ENCODE results near the gene RPL34.
"Not testable (repeated sequence)": the region's sequence is repeated elsewhere in the genome, so short reads cannot be mapped to it uniquely, and the experiment has no call there.

Gene RPL34

GRCh38 chr4:108620101-108620932 lies at the start of gene RPL34:
Gene RPL34 (plus strand): TSS chr4:108620576. CDS start chr4:108621960, 1,384 bp downstream.
- DNase-seq (ENCODE audit: low read depth, low spot score), result peak; percentile 93
- H3K27ac ChIP-seq, result peak within 1 kb of the TSS; percentile 82

- no peak for DNase-seq (ENCODE audit: low read depth, low spot score)
Measured at GRCh38 chr4:108570993-108571569, 49.3 kb upstream of the RPL34 start.

DNA sequence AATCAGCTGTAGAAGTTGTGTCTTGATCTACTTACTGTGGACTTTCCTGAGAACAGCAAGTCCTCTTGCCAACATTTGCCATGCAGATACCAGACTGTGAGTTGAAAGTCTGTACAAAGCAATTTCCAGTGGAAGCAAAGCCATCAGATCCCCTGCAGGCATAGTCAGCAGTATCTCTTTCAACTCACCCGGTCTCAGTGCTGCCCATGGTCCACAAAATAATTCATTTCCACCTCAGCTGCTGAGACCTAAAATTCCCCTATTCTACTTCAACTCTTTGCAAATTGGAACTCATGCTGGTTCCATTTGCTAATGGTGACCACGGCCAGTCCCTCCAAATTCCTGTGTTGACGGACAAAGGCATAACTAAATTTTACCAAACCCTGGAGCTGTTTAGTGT lies 46.0 kb upstream of the RPL34 start:
- no peak for DNase-seq (ENCODE audit: low read depth, low spot score)
- H3K27ac ChIP-seq, result no peak overlapping the region

More at GRCh38 chr4:108570993-108571569, 49.3 kb upstream of the RPL34 start:
- no peak overlapping the region for H3K27ac ChIP-seq

- no peak overlapping the region for H3K27ac ChIP-seq
- no peak for DNase-seq (ENCODE audit: low read depth, low spot score)
Measured at GRCh38 chr4:108581083-108581482, 39.3 kb upstream of the RPL34 start.

GRCh38 chr4:108586778-108587177 lies 33.6 kb upstream of the RPL34 start:
- no peak for DNase-seq (ENCODE audit: low read depth, low spot score)
- H3K27ac ChIP-seq, result no peak overlapping the region

GRCh38 chr4:108588878-108589277 lies 31.5 kb upstream of the RPL34 start:
- no peak overlapping the region for H3K27ac ChIP-seq
- DNase-seq (ENCODE audit: low read depth, low spot score), result no peak

- no peak overlapping the region for H3K27ac ChIP-seq
- DNase-seq (ENCODE audit: low read depth, low spot score), result no peak
Measured at GRCh38 chr4:108589961-108590360, 30.4 kb upstream of the RPL34 start.

DNA sequence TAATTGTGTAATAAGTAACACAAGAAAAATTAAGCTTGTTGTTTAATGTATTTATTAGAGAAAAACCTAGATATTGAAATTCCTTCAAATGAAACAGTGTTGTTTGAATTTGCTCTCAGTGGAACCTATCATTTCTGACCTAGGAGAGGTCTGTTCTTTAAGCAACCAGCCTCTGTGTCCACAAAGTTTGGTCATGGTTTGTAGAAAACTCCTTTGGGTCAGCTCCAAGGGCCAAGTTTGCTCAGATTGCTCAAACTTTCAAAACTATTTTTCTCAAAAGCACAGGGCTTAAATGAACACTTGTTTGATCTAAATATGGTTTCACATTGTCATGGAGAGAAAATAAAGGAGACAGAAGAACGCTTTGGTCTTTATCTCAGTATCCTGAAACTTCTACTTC lies 29.6 kb upstream of the RPL34 start:
- no peak overlapping the region for H3K27ac ChIP-seq
- no peak for DNase-seq (ENCODE audit: low read depth, low spot score)

GRCh38 chr4:108592674-108592986 lies 27.7 kb upstream of the RPL34 start:
- H3K27ac ChIP-seq, result peak overlapping the region; percentile 86
- no peak for DNase-seq (ENCODE audit: low read depth, low spot score)

DNA sequence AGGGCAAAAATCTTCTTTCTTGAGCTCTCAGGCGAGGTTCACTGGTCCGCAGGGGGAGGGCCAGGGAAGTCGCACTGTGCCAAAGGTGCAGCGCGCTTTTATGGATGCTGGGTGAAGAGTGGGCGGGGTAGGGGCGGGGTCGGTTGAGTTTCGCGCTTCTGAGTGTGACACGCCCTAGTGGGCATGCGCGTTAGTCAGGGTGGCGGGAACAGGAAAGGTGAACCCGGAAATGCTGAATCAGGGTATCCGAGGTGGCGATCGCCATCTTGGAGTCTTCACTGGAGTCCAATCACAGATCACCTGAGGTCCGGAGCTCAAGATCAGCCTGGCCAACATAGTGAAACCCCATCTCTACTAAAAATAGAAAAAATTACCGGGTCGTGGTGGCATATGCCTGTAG lies 26.1 kb upstream of the RPL34 start:
- DNase-seq (ENCODE audit: low read depth, low spot score), result not testable (repeated sequence)

GRCh38 chr4:108596344-108596743 lies 24.0 kb upstream of the RPL34 start:
- no peak for DNase-seq (ENCODE audit: low read depth, low spot score)
- no peak overlapping the region for H3K27ac ChIP-seq

More for the DNA sequence above, 26.1 kb upstream of the RPL34 start:
- H3K27ac ChIP-seq, result not testable (repeated sequence)

- no peak for DNase-seq (ENCODE audit: low read depth, low spot score)
- no peak overlapping the region for H3K27ac ChIP-seq
Measured at GRCh38 chr4:108601106-108601505, 19.3 kb upstream of the RPL34 start.

DNA sequence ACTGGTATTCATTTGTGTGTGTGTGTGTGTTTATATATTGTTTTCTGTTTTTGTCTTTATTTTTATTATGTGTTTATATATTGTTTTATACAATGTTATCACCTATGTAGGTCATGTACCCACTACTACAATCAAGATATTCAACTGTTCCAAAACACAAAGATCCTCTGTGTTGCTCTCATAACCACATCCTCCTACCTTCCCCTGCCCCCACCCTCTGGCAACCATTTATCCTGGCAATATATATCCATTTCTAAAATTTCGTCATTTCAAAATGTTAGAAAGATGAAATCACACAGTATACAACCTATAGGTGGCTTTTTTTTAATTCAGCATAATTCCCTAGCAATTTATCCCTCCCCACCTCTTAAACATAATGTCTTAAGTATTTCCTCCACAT lies 18.8 kb upstream of the RPL34 start:
- no peak for DNase-seq (ENCODE audit: low read depth, low spot score)

DNA sequence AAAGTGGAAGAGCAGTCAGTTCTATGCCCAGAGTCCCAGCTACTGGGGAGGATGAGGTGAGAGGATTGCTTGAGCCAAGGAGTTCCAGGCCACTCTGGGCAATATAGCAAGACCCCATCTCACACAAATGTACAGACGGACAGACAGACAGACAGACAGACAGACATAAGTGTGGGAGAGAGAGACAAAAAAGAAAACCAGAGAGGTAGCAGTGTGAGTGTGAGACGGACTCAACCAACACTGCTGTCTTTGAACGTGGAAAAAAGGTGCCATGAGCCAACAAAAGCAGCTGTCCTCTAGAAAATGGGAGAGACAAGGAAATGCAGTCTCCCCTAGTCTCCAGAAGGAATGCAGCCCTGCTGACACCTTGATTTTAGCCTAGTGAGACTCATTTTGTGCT lies 18.2 kb upstream of the RPL34 start:
- no peak for DNase-seq (ENCODE audit: low read depth, low spot score)
- no peak overlapping the region for H3K27ac ChIP-seq

More for the DNA sequence above, 18.8 kb upstream of the RPL34 start:
- H3K27ac ChIP-seq, result no peak overlapping the region

- DNase-seq (ENCODE audit: low read depth, low spot score), result no peak
- H3K27ac ChIP-seq, result no peak overlapping the region
Measured at GRCh38 chr4:108607079-108607815, 13.1 kb upstream of the RPL34 start.

- H3K27ac ChIP-seq, result no peak overlapping the region
- DNase-seq (ENCODE audit: low read depth, low spot score), result no peak
Measured at GRCh38 chr4:108611365-108611764, 9.0 kb upstream of the RPL34 start.

- no peak overlapping the region for H3K27ac ChIP-seq
- DNase-seq (ENCODE audit: low read depth, low spot score), result no peak
Measured at GRCh38 chr4:108612365-108612764, 8.0 kb upstream of the RPL34 start.

DNA sequence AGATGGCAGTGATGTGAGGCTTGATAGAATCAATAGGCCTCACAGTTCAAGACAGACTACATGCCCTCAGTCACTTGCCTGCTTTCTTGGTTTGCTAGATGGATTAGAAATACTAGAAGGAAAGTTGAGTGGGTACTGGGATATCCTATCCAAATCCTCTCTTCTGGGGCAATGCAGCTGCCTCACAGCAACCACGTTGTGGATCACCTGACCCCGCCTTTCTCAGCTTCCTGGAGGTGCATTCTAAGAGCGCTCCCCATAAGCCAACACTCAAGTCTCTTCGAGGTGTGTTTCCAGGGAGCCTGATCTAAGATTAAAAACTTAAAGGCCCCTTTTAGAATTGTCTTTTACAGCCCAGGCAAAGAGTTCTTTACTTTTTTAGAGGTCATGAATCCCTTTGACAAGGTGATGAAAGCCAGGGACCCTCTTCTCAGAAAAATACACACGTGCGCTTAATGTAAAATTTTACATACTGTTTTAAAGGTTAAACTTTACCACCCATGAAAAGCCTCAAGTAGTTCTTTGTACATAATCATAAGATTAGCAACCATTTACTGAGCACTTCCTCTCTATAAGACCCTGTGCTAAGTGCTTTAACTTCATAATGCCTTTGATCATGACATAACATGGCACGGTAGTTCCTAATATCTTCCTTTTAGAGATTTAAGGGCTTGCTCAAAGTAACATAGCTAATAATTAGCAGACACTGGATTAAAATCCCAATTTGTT lies 840 bp upstream of the RPL34 start:
- H3K27ac ChIP-seq, result no peak overlapping the region
- no peak for DNase-seq (ENCODE audit: low read depth, low spot score)

DNA sequence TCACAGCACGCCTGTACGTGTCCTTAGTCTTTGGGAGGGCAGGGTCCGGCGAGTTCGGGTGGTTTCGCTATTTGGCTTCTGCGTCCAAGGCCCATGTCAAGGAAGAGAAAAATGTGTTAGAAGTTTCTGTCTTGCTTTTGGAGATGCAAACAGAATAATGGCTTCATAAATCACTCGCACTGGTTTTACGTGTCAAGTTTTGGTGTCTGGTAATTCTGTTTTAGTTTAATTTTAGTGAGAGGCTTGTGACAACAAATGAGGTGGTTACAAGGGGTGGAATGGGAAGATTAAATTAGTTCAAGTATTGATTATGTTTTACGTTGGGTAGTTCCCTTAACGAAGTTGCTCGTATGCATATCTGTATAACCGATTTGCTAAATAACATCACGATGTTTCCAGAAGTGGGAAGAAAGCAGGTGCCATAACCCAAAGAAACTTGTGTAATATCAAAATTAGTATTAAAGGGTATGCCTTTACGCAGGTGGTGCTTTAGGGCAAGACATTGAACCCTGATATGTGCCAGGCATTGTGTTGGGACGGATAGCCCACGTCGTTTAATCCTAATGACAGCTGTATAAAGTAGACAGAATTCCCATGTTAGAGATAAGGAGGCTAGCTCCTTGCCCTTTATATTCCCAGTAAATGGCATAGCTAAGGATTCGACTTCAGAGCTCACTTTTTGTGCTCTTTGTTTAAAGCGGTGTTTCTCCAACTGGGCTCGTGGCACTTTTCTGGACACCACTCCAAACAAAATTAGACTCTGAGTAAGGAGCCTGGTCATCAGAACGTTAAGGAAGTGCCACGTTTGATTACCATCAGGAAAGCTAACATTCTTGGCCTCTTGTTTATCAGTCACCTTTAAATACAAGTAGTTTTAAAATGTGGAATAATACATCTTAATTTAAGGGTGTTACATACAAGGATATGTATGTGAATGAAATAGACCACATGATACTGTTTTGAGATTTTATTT lies 843 bp downstream of the RPL34 start:
- DNase-seq (ENCODE audit: low read depth, low spot score), result no peak
- H3K27ac ChIP-seq, result peak overlapping the region; percentile 82

Measured in epithelial cell of prostate (primary cell).